ENCODE data around the gene ALK. TPM values are rescaled to one million over a fixed set of nuclear protein-coding genes. Genes with fewer than 3 reads are reported as not detected.

ALK gene
- total RNA-seq, 1 donor from 2014 or later, result not detected

- Histone ChIP-seq H3K27ac (no peak overlapping the region), H3K4me1 (no peaks in the 10 kb centered on the region), H3K27me3 (no peaks in the 10 kb centered on the region), H3K9me3 (no peaks in the 10 kb centered on the region), H3K4me3 (no peak overlapping the region), H3K36me3 (no peaks in the 10 kb centered on the region)
- intact Hi-C loops (cut with DNase I), result no loop called here
- no peak for TF ChIP-seq CTCF (IDR thresholded peaks at IDR 0.05)
- DNase-seq (ENCODE audit: low spot score in 2 of 2), result no peak
Measured at GRCh38 chr2:29233428-29233827, 688.0 kb downstream of the ALK start.

- Histone ChIP-seq H3K4me3 (no peak overlapping the region), H3K4me1 (no peaks in the 10 kb centered on the region), H3K27me3 (no peaks in the 10 kb centered on the region), H3K9me3 (no peaks in the 10 kb centered on the region), H3K27ac (no peak overlapping the region), H3K36me3 (no peaks in the 10 kb centered on the region)
- no peak for DNase-seq (ENCODE audit: low spot score in 2 of 2)
- intact Hi-C loops (cut with DNase I), result no loop called here
- no peak for TF ChIP-seq CTCF (IDR thresholded peaks at IDR 0.05)
Measured at GRCh38 chr2:29232041-29232440, 689.3 kb downstream of the ALK start.

- DNase-seq (ENCODE audit: low spot score in 2 of 2), result no peak
- H3K36me3 ChIP-seq, result no peaks in the 10 kb centered on the region
- no peaks in the 10 kb centered on the region for H3K27me3 ChIP-seq
- no peak overlapping the region for H3K4me3 ChIP-seq
- no peak overlapping the region for H3K27ac ChIP-seq
- TF ChIP-seq CTCF (IDR thresholded peaks at IDR 0.05), result no peak
- H3K9me3 ChIP-seq, result no peaks in the 10 kb centered on the region
- no peaks in the 10 kb centered on the region for H3K4me1 ChIP-seq
- intact Hi-C loops (cut with DNase I), result no loop called here
Measured at GRCh38 chr2:29229640-29230039, 691.7 kb downstream of the ALK start.

- Histone ChIP-seq H3K9me3 (no peaks in the 10 kb centered on the region), H3K36me3 (no peaks in the 10 kb centered on the region), H3K27ac (no peak overlapping the region), H3K27me3 (no peaks in the 10 kb centered on the region), H3K4me3 (no peak overlapping the region), H3K4me1 (no peaks in the 10 kb centered on the region)
- no peak for DNase-seq (ENCODE audit: low spot score in 2 of 2)
- intact Hi-C loops (cut with DNase I), result no loop called here
- TF ChIP-seq CTCF (IDR thresholded peaks at IDR 0.05), result no peak
Measured at GRCh38 chr2:29228947-29229346, 692.4 kb downstream of the ALK start.

GRCh38 chr2:29227935-29228675, 693.3 kb downstream of the ALK start:
- intact Hi-C loops (cut with DNase I), result no loop called here

More at GRCh38 chr2:29227935-29228675, 693.3 kb downstream of the ALK start:
- Histone ChIP-seq H3K27me3 (no peaks in the 10 kb centered on the region), H3K9me3 (no peaks in the 10 kb centered on the region), H3K36me3 (no peaks in the 10 kb centered on the region), H3K27ac (no peak overlapping the region), H3K4me3 (no peak overlapping the region), H3K4me1 (no peaks in the 10 kb centered on the region)
- no peak for TF ChIP-seq CTCF (IDR thresholded peaks at IDR 0.05)
- no peak for DNase-seq (ENCODE audit: low spot score in 2 of 2)
